ENCODE results near the gene DDI2.

GRCh38 chr1:15693371-15693770 lies 76.1 kb downstream of the DDI2 start:
- TF ChIP-seq, protein P1, sequence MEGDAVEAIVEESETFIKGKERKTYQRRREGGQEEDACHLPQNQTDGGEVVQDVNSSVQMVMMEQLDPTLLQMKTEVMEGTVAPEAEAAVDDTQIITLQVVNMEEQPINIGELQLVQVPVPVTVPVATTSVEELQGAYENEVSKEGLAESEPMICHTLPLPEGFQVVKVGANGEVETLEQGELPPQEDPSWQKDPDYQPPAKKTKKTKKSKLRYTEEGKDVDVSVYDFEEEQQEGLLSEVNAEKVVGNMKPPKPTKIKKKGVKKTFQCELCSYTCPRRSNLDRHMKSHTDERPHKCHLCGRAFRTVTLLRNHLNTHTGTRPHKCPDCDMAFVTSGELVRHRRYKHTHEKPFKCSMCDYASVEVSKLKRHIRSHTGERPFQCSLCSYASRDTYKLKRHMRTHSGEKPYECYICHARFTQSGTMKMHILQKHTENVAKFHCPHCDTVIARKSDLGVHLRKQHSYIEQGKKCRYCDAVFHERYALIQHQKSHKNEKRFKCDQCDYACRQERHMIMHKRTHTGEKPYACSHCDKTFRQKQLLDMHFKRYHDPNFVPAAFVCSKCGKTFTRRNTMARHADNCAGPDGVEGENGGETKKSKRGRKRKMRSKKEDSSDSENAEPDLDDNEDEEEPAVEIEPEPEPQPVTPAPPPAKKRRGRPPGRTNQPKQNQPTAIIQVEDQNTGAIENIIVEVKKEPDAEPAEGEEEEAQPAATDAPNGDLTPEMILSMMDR (IDR thresholded peaks at IDR 0.05) = no peak
- no peak for TF ChIP-seq POLR2A (IDR thresholded peaks at IDR 0.05)

Data from body of pancreas (tissue), 4 donors.